ENCODE measurements around the gene ALX4. TPM values are rescaled to one million over a fixed set of nuclear protein-coding genes. Genes with fewer than 3 reads are reported as not detected.

ALX4 gene
- total RNA-seq, 4 donors from 2014 or later = not detected

GRCh38 chr11:44279483-44279882 is 30.5 kb downstream of the ALX4 start:
- in situ Hi-C loops (cut with MboI; ENCODE audit: low pct_ligation_motif_present in 1 of 4, low pct_unique_long_range_greater_than_20kb in 1 of 4, low sequenced_read_pairs in 3 of 4) = loop anchor here in 1 of 4 donors (25.0 kb wide), 1 partner anchor 633 kb away; no protein-coding TSS in a partner anchor
- DNase-seq = no peak
- intact Hi-C loops (cut with DNase I; ENCODE audit: low total_unique reads) = no loop called here
- no peaks in the 10 kb centered on the region for H3K4me1 ChIP-seq
- H3K9me3 ChIP-seq = no peaks in the 10 kb centered on the region
- 67% methylated on average over 6 of the region's 6 CpGs; no CpG with 5 or more reads in 1 of the 2 donors for WGBS, 2 donors (ENCODE audit: low coverage in 1 of 2)
- H3K27ac ChIP-seq = no peak overlapping the region
- H3K4me3 ChIP-seq = no peak overlapping the region
- no peak for TF ChIP-seq POLR2AphosphoS5 (IDR thresholded peaks at IDR 0.05)
- TF ChIP-seq POLR2A (IDR thresholded peaks at IDR 0.05) = no peak
- TF ChIP-seq CTCF (IDR thresholded peaks at IDR 0.05) = no peak
- no peak for TF ChIP-seq EP300 (IDR thresholded peaks at IDR 0.05; ENCODE audit: low read depth)
- no peaks in the 10 kb centered on the region for H3K36me3 ChIP-seq
- no peaks in the 10 kb centered on the region for H3K27me3 ChIP-seq

GRCh38 chr11:44277196-44278090 is 32.5 kb downstream of the ALX4 start:
- H3K9me3 ChIP-seq = no peaks in the 10 kb centered on the region
- DNase-seq = no peak
- H3K4me1 ChIP-seq = no peaks in the 10 kb centered on the region
- WGBS, 2 donors (ENCODE audit: low coverage in 1 of 2) = 78 to 87% methylated on average over 9 to 18 of the region's 18 CpGs
- in situ Hi-C loops (cut with MboI; ENCODE audit: low pct_ligation_motif_present in 1 of 4, low pct_unique_long_range_greater_than_20kb in 1 of 4, low sequenced_read_pairs in 3 of 4) (loop anchor here in 1 of 4 donors (25.0 kb wide), 1 partner anchor 635 kb away; no protein-coding TSS in a partner anchor), intact Hi-C loops (cut with DNase I; ENCODE audit: low total_unique reads) (no loop called here)
- no peak overlapping the region for H3K27ac ChIP-seq
- no peak overlapping the region for H3K4me3 ChIP-seq
- no peaks in the 10 kb centered on the region for H3K36me3 ChIP-seq
- TF ChIP-seq POLR2AphosphoS5 (IDR thresholded peaks at IDR 0.05) (no peak), CTCF (IDR thresholded peaks at IDR 0.05) (no peak), EP300 (IDR thresholded peaks at IDR 0.05; ENCODE audit: low read depth) (no peak), POLR2A (IDR thresholded peaks at IDR 0.05) (no peak)
- H3K27me3 ChIP-seq = no peaks in the 10 kb centered on the region

- in situ Hi-C loops (cut with MboI; ENCODE audit: low pct_ligation_motif_present in 1 of 4, low pct_unique_long_range_greater_than_20kb in 1 of 4, low sequenced_read_pairs in 3 of 4) (loop anchor here in 1 of 4 donors (25.0 kb wide), 1 partner anchor 636 kb away; no protein-coding TSS in a partner anchor), intact Hi-C loops (cut with DNase I; ENCODE audit: low total_unique reads) (no loop called here)
- DNase-seq = no peak
- H3K27ac ChIP-seq = no peak overlapping the region
- no peaks in the 10 kb centered on the region for H3K9me3 ChIP-seq
- no peaks in the 10 kb centered on the region for H3K4me1 ChIP-seq
- H3K36me3 ChIP-seq = no peaks in the 10 kb centered on the region
- H3K4me3 ChIP-seq = no peak overlapping the region
- H3K27me3 ChIP-seq = peaks cover 3% of the 10 kb centered on the region
- WGBS, 2 donors (ENCODE audit: low coverage in 1 of 2) = 83% methylated on average over 7 of the region's 7 CpGs; no CpG with 5 or more reads in 1 of the 2 donors
- no peak for TF ChIP-seq POLR2A (IDR thresholded peaks at IDR 0.05)
- no peak for TF ChIP-seq CTCF (IDR thresholded peaks at IDR 0.05)
- no peak for TF ChIP-seq EP300 (IDR thresholded peaks at IDR 0.05; ENCODE audit: low read depth)
- TF ChIP-seq POLR2AphosphoS5 (IDR thresholded peaks at IDR 0.05) = no peak
Observed at GRCh38 chr11:44275961-44276550, 33.9 kb downstream of the ALX4 start.

- TF ChIP-seq POLR2AphosphoS5 (IDR thresholded peaks at IDR 0.05) = no peak
- no peak for TF ChIP-seq POLR2A (IDR thresholded peaks at IDR 0.05)
- TF ChIP-seq EP300 (IDR thresholded peaks at IDR 0.05; ENCODE audit: low read depth) = no peak
- no peak for TF ChIP-seq CTCF (IDR thresholded peaks at IDR 0.05)
- Histone ChIP-seq H3K36me3 (no peaks in the 10 kb centered on the region), H3K27ac (no peak overlapping the region), H3K4me1 (no peaks in the 10 kb centered on the region), H3K4me3 (no peak overlapping the region), H3K9me3 (no peaks in the 10 kb centered on the region), H3K27me3 (peaks cover 9% of the 10 kb centered on the region)
- in situ Hi-C loops (cut with MboI; ENCODE audit: low pct_ligation_motif_present in 1 of 4, low pct_unique_long_range_greater_than_20kb in 1 of 4, low sequenced_read_pairs in 3 of 4) (loop anchor here in 1 of 4 donors (25.0 kb wide), 1 partner anchor 637 kb away; no protein-coding TSS in a partner anchor), intact Hi-C loops (cut with DNase I; ENCODE audit: low total_unique reads) (no loop called here)
- DNase-seq = no peak
- WGBS, 2 donors (ENCODE audit: low coverage in 1 of 2) = 92% methylated on average over 10 of the region's 10 CpGs; no CpG with 5 or more reads in 1 of the 2 donors
Observed at GRCh38 chr11:44275241-44275640, 34.7 kb downstream of the ALX4 start.
